Anterior cingulate cortex (tissue), 58 donors: ENCODE results near the gene RTEL1.

Experiments
- DNase-seq, 58 donors: peaks; one replicate each; lab custom pipeline; 2025; lab: John Stamatoyannopoulos, UW

Gene RTEL1

GRCh38 chr20:63697357-63697867, 39.3 kb downstream of the RTEL1 start:
- no peak for DNase-seq

- no peak for DNase-seq
Measured at GRCh38 chr20:63697868-63698545, 39.9 kb downstream of the RTEL1 start.

GRCh38 chr20:63698739-63699465, 40.8 kb downstream of the RTEL1 start:
- no peak for DNase-seq

- DNase-seq, result no peak
Measured at GRCh38 chr20:63699466-63700198, 41.5 kb downstream of the RTEL1 start.

GRCh38 chr20:63700199-63701050, 42.3 kb downstream of the RTEL1 start:
- DNase-seq, result no peak

- DNase-seq, result no peak
Measured at GRCh38 chr20:63701051-63701328, 42.9 kb downstream of the RTEL1 start.

GRCh38 chr20:63701329-63702035, 43.4 kb downstream of the RTEL1 start:
- no peak for DNase-seq

- no peak for DNase-seq
Measured at GRCh38 chr20:63702036-63702665, 44.0 kb downstream of the RTEL1 start.

- no peak for DNase-seq
Measured at GRCh38 chr20:63702751-63703470, 44.8 kb downstream of the RTEL1 start.

GRCh38 chr20:63703471-63703975, 45.4 kb downstream of the RTEL1 start:
- DNase-seq, result no peak

GRCh38 chr20:63703976-63704748, 46.0 kb downstream of the RTEL1 start:
- DNase-seq, result no peak

GRCh38 chr20:63704749-63705117, 46.6 kb downstream of the RTEL1 start:
- DNase-seq, result no peak

- DNase-seq, result no peak
Measured at GRCh38 chr20:63705232-63706026, 47.3 kb downstream of the RTEL1 start.

GRCh38 chr20:63706027-63706695, 48.0 kb downstream of the RTEL1 start:
- no peak for DNase-seq

- DNase-seq, result peak in 8 of 58 donors; percentile 18 to 65 (median 42)
Measured at GRCh38 chr20:63706852-63707557, 48.9 kb downstream of the RTEL1 start.
